ENCODE data around the gene ZNF423.

The ZNF423 gene

GRCh38 chr16:49822649-49823370 is 33.1 kb downstream of the ZNF423 start:
- no peak for DNase-seq

- no peak for DNase-seq
These were observed 34.2 kb downstream of the ZNF423 start for GRCh38 chr16:49821614-49822282.

- no peak for DNase-seq
These were observed 34.8 kb downstream of the ZNF423 start for GRCh38 chr16:49821156-49821555.

GRCh38 chr16:49817754-49818507 is 38.0 kb downstream of the ZNF423 start:
- DNase-seq = no peak

- DNase-seq = no peak
These were observed 39.0 kb downstream of the ZNF423 start for GRCh38 chr16:49816875-49817274.

- DNase-seq = no peak
These were observed 44.1 kb downstream of the ZNF423 start for GRCh38 chr16:49811644-49812334.

- DNase-seq = no peak
These were observed 45.1 kb downstream of the ZNF423 start for GRCh38 chr16:49810831-49811230.

GRCh38 chr16:49809561-49809960 is 46.4 kb downstream of the ZNF423 start:
- no peak for DNase-seq

GRCh38 chr16:49809062-49809461 is 46.9 kb downstream of the ZNF423 start:
- no peak for DNase-seq

- DNase-seq = no peak
These were observed 49.5 kb downstream of the ZNF423 start for GRCh38 chr16:49806446-49806845.

- DNase-seq = no peak
These were observed 54.6 kb downstream of the ZNF423 start for GRCh38 chr16:49801290-49801689.

GRCh38 chr16:49800876-49801275 is 55.0 kb downstream of the ZNF423 start:
- DNase-seq = no peak

GRCh38 chr16:49800441-49800840 is 55.5 kb downstream of the ZNF423 start:
- no peak for DNase-seq

- no peak for DNase-seq
These were observed 56.7 kb downstream of the ZNF423 start for GRCh38 chr16:49799172-49799571.

GRCh38 chr16:49795513-49795912 is 60.4 kb downstream of the ZNF423 start:
- no peak for DNase-seq

- DNase-seq = no peak
These were observed 62.7 kb downstream of the ZNF423 start for GRCh38 chr16:49793244-49793643.

GRCh38 chr16:49789616-49790015 is 66.3 kb downstream of the ZNF423 start:
- DNase-seq = no peak

- no peak for DNase-seq
These were observed 66.9 kb downstream of the ZNF423 start for GRCh38 chr16:49788986-49789385.

- DNase-seq = no peak
These were observed 67.3 kb downstream of the ZNF423 start for GRCh38 chr16:49788572-49788971.

GRCh38 chr16:49786926-49787557 is 68.9 kb downstream of the ZNF423 start:
- DNase-seq = no peak

GRCh38 chr16:49785970-49786369 is 69.9 kb downstream of the ZNF423 start:
- DNase-seq = no peak

- DNase-seq = no peak
These were observed 73.5 kb downstream of the ZNF423 start for GRCh38 chr16:49782405-49782804.

- no peak for DNase-seq
These were observed 74.5 kb downstream of the ZNF423 start for GRCh38 chr16:49781401-49781800.

Measured in T-helper 1 cell (primary cell).